SU-DHL-6 (cell line): ENCODE measurements around the gene C19orf25.

Experiments
- EZH2phosphoT487 ChIP-seq: fragments of 200-600 bp; sonication (generic), shearing (Covaris generic); conservative IDR thresholded peaks from 2 replicates; pipeline ENCODE4 v1.6.1; 2018; ENCODE audit warnings: mild to moderate bottlenecking, antibody characterized with exemption, low read length, moderate library complexity, mixed read lengths
- TF ChIP-seq, protein P1 (sequence below): fragments of 200-600 bp; sonication (generic); IDR thresholded peaks from one replicate; pipeline ENCODE4 v1.5.1; 2017; ENCODE audit warnings: antibody characterized with exemption, mild to moderate bottlenecking, low read length, moderate library complexity; ENCODE audit not compliant: insufficient read depth, poor library complexity, severe bottlenecking

GRCh38 chr19:1423436-1424191 lies 55.4 kb downstream of the C19orf25 start:
- TF ChIP-seq, protein P1, sequence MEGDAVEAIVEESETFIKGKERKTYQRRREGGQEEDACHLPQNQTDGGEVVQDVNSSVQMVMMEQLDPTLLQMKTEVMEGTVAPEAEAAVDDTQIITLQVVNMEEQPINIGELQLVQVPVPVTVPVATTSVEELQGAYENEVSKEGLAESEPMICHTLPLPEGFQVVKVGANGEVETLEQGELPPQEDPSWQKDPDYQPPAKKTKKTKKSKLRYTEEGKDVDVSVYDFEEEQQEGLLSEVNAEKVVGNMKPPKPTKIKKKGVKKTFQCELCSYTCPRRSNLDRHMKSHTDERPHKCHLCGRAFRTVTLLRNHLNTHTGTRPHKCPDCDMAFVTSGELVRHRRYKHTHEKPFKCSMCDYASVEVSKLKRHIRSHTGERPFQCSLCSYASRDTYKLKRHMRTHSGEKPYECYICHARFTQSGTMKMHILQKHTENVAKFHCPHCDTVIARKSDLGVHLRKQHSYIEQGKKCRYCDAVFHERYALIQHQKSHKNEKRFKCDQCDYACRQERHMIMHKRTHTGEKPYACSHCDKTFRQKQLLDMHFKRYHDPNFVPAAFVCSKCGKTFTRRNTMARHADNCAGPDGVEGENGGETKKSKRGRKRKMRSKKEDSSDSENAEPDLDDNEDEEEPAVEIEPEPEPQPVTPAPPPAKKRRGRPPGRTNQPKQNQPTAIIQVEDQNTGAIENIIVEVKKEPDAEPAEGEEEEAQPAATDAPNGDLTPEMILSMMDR = no peak
- no peak for TF ChIP-seq EZH2phosphoT487
